DMS 273 (cell line): ENCODE data around the gene FSIP1.
A peak's percentile ranks its signal among the peaks of the same experiment; 100 is the strongest.

Source experiments
- DNase-seq: peaks from one replicate; lab custom pipeline; 2025; ENCODE audit not compliant: unreplicated experiment; lab: John Stamatoyannopoulos, UW

Gene FSIP1

GRCh38 chr15:39792844-39793335 lies 10.2 kb upstream of the FSIP1 start:
- DNase-seq, result peak; percentile 25

- no peak for DNase-seq
Measured at GRCh38 chr15:39792025-39792843, 9.6 kb upstream of the FSIP1 start.

- DNase-seq, result peak; percentile 49
Measured at GRCh38 chr15:39789736-39790135, 7.1 kb upstream of the FSIP1 start.

- DNase-seq, result no peak
Measured at GRCh38 chr15:39788800-39789565, 6.3 kb upstream of the FSIP1 start.

GRCh38 chr15:39788108-39788507 lies 5.5 kb upstream of the FSIP1 start:
- no peak for DNase-seq

GRCh38 chr15:39787479-39787878 lies 4.8 kb upstream of the FSIP1 start:
- DNase-seq, result no peak

- peak; percentile 79 for DNase-seq
Measured at GRCh38 chr15:39786447-39787056, 3.9 kb upstream of the FSIP1 start.

GRCh38 chr15:39785841-39786240 lies 3.2 kb upstream of the FSIP1 start:
- DNase-seq, result peak; percentile 50

- DNase-seq, result peak; percentile 12
Measured at GRCh38 chr15:39785139-39785538, 2.5 kb upstream of the FSIP1 start.

- DNase-seq, result no peak
Measured at GRCh38 chr15:39784638-39785037, 2.0 kb upstream of the FSIP1 start.

GRCh38 chr15:39784125-39784524 lies 1.5 kb upstream of the FSIP1 start:
- peak; percentile 15 for DNase-seq

- peak; percentile 20 for DNase-seq
Measured at GRCh38 chr15:39783244-39783820, 691 bp upstream of the FSIP1 start.

GRCh38 chr15:39781967-39782302 lies 706 bp downstream of the FSIP1 start:
- DNase-seq, result peak; percentile 52

GRCh38 chr15:39781147-39781966 lies 1.3 kb downstream of the FSIP1 start:
- no peak for DNase-seq

- DNase-seq, result no peak
Measured at GRCh38 chr15:39778021-39778420, 4.6 kb downstream of the FSIP1 start.

GRCh38 chr15:39777496-39777895 lies 5.1 kb downstream of the FSIP1 start:
- DNase-seq, result no peak

GRCh38 chr15:39776068-39776467 lies 6.6 kb downstream of the FSIP1 start:
- no peak for DNase-seq

GRCh38 chr15:39774688-39775267 lies 7.9 kb downstream of the FSIP1 start:
- DNase-seq, result no peak

- DNase-seq, result peak; percentile 78
Measured at GRCh38 chr15:39770748-39771689, 11.6 kb downstream of the FSIP1 start.
